Prostate gland (tissue), 2 donors: ENCODE measurements around the gene DAP. TPM values are rescaled to one million over a fixed set of nuclear protein-coding genes. Genes with fewer than 3 reads are reported as not detected.

Experiments
- DNase-seq: peaks from one replicate; pipeline ENCODE4 v3.0.0-alpha.2; 2019; ENCODE audit warnings: low spot score
- H3K27ac ChIP-seq, 2 donors: fragments of 200-600 bp; sonication (generic); 2 replicates each; pipeline ENCODE4 v1.5.1; 2017 to 2019
- H3K27me3 ChIP-seq: fragments of 200-600 bp; sonication (generic); replicated peaks from 2 replicates; pipeline ENCODE4 v1.5.1; 2019; ENCODE audit not compliant: insufficient read depth
- H3K36me3 ChIP-seq, 2 donors: fragments of 200-600 bp; sonication (generic); 1 replicate in 1 of 2; 2 replicates in 1 of 2; pipeline versions ENCODE4 v1.5.1 to v1.8.1; 2017 to 2019
- H3K4me1 ChIP-seq: fragments of 200-600 bp; sonication (generic); replicated peaks from 2 replicates; pipeline ENCODE4 v1.5.1; 2019
- H3K4me3 ChIP-seq, 2 donors: fragments of 200-600 bp; sonication (generic); 2 replicates each; pipeline ENCODE4 v1.5.1; 2017 to 2019
- H3K9me3 ChIP-seq: fragments of 200-600 bp; sonication (generic); 2 replicates; pipeline ENCODE4 v1.5.1; 2017
- POLR2A ChIP-seq: fragments of 450-650 bp; IDR thresholded peaks from one replicate; pipeline ENCODE4 v1.6.1; 2016; ENCODE audit warnings: antibody characterized with exemption, mild to moderate bottlenecking
- POLR2AphosphoS5 ChIP-seq: sonication (generic); formaldehyde crosslinking; IDR thresholded peaks from one replicate; pipeline ENCODE4 v1.6.1; 2017; ENCODE audit warnings: antibody characterized with exemption
- WGBS: methylation state at CpG from one replicate; pipeline ENCODE4 v1.1.5; 2018; 5-methylcytosine and 5-hydroxymethylcytosine counted together
- intact Hi-C: fragments of 100-400 bp; cut with DNase I; formaldehyde crosslinking; loops from one replicate; pipeline ENCODE4 v1.14.2; 2022
- total RNA-seq, 2 donors: library from RNA; depleted of rRNA; stranded (reverse); fragments of >200 nt; gene quantifications; one replicate each; pipeline ENCODE4 v1.1.0, GENCODE V29; 2016
- TF ChIP-seq, protein P1 (sequence below), 4 experiments: fragments of 200-600 bp in 2 of 4; fragments of 450-650 bp in 2 of 4; sonication (generic) in 2 of 4; IDR thresholded peaks; 1 replicate in 3 of 4; 2 replicates in 1 of 4; pipeline ENCODE4 v1.5.1; 2016 to 2019; ENCODE audit warnings: antibody characterized with exemption in 4 of 4, mild to moderate bottlenecking in 2 of 4, moderate library complexity in 2 of 4

Gene DAP
- total RNA-seq, 2 donors from 2014 or later = 86.2 to 111 TPM

- Histone ChIP-seq H3K9me3 (no peaks in the 10 kb centered on the region), H3K36me3 (no peaks in the 10 kb centered on the region), H3K4me3 (no peak overlapping the region), H3K27ac (no peak overlapping the region), H3K27me3 (no peaks in the 10 kb centered on the region), H3K4me1 (no peaks in the 10 kb centered on the region)
- WGBS = 93% methylated on average over 8 of the region's 8 CpGs
- intact Hi-C loops = no loop called here
- TF ChIP-seq POLR2A = no peak
- TF ChIP-seq, protein P1, sequence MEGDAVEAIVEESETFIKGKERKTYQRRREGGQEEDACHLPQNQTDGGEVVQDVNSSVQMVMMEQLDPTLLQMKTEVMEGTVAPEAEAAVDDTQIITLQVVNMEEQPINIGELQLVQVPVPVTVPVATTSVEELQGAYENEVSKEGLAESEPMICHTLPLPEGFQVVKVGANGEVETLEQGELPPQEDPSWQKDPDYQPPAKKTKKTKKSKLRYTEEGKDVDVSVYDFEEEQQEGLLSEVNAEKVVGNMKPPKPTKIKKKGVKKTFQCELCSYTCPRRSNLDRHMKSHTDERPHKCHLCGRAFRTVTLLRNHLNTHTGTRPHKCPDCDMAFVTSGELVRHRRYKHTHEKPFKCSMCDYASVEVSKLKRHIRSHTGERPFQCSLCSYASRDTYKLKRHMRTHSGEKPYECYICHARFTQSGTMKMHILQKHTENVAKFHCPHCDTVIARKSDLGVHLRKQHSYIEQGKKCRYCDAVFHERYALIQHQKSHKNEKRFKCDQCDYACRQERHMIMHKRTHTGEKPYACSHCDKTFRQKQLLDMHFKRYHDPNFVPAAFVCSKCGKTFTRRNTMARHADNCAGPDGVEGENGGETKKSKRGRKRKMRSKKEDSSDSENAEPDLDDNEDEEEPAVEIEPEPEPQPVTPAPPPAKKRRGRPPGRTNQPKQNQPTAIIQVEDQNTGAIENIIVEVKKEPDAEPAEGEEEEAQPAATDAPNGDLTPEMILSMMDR (IDR thresholded peaks at IDR 0.05) = no peak
- no peak for TF ChIP-seq POLR2AphosphoS5
- no peak for DNase-seq
Observed at GRCh38 chr5:10652606-10653005, 108.4 kb downstream of the DAP start.

- Histone ChIP-seq H3K4me1 (no peaks in the 10 kb centered on the region), H3K4me3 (no peak overlapping the region), H3K36me3 (no peaks in the 10 kb centered on the region), H3K9me3 (no peaks in the 10 kb centered on the region), H3K27me3 (no peaks in the 10 kb centered on the region), H3K27ac (no peak overlapping the region)
- intact Hi-C loops = no loop called here
- no peak for DNase-seq
- TF ChIP-seq POLR2AphosphoS5 (no peak), POLR2A (no peak)
- TF ChIP-seq, protein P1 (IDR thresholded peaks at IDR 0.05) = no peak
- WGBS = 92% methylated on average over 13 of the region's 13 CpGs
Observed at GRCh38 chr5:10652151-10652550, 108.9 kb downstream of the DAP start.

DNA sequence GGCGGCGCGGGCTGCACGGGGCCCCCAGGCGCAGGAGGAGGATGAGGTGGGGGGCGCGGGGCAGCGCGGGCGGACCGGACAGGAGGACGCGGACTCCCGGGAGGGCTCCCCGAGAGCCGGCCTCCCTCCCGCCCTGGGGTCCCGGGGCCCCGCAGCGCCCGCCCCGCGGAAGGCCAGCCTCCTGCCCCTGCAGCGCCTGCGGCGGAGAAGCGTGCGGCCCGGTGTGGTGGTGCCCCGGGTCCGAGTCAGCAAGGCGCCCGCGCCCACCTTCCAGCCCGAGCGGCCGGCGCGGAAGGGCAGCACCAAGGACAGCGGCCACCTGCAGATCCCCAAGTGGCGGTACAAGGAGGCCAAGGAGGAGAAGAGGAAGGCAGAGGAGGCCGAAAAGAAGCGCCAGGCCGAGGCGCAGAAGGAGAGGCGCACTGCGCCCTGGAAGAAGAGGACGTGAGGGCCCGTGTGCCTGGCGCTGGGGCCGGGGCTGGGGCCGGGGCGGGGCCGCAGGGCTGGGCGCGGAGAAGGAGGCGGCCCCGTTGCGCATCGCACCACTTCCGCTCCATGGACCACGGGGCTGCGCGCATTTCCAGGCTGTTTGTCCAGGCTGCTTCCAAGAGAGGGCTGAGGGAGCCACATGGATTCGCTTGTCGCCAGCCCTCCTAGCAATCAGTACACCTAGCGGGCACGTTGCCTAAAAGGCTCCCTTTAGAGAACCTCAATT, 111.2 kb downstream of the DAP start:
- no peaks in the 10 kb centered on the region for H3K9me3 ChIP-seq
- no peak overlapping the region for H3K4me3 ChIP-seq
- no peaks in the 10 kb centered on the region for H3K4me1 ChIP-seq
- no peak overlapping the region for H3K27ac ChIP-seq
- H3K27me3 ChIP-seq = no peaks in the 10 kb centered on the region
- no peak for DNase-seq
- 38% methylated on average over 63 of the region's 68 CpGs for WGBS
- TF ChIP-seq POLR2A = no peak
- TF ChIP-seq POLR2AphosphoS5 = no peak
- TF ChIP-seq, protein P1 (IDR thresholded peaks at IDR 0.05) = no peak
- intact Hi-C loops = no loop called here
- H3K36me3 ChIP-seq = no peaks in the 10 kb centered on the region

DNA sequence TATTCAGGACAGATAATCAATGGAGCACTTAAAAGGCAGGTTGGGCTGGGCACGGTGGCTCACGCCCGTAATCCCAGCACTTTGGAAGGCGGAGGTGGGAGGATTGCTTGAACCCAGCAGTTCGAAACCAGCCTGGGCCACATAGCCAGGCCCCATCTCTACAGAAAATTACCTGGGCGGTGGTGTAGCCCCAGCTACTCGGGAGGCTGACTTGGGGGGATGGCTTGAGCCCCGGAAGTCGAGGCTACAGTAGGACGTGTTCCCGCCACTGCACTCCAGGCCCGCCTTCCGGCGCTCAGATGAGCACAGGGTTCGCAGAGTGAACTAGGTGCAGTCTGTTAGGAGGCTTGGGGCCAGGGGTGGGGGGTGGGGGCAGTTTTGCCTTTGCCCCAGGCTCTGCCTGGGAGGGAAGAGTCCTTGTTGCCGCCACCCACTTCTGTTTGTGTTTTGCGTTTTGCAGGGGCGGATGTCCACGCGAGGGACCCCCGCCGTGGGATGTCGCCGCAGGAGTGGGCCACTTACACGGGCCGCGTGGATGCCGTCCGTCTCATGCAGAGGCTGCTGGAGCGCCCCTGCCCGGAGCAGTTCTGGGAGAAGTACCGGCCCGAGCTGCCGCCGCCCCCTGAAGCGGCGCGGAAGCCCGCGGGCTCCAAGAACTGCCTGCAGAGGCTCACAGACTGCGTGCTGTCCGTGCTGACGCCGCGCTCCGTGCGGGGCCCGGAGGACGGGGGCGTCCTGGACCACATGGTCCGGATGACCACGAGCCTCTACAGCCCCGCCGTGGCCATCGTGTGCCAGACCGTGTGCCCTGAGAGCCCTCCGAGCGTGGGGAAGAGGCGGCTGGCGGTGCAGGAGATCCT, 112.0 kb downstream of the DAP start:
- H3K4me1 ChIP-seq = no peaks in the 10 kb centered on the region
- H3K9me3 ChIP-seq = no peaks in the 10 kb centered on the region
- 49% methylated on average over 54 of the region's 60 CpGs for WGBS
- TF ChIP-seq POLR2AphosphoS5 = no peak
- TF ChIP-seq POLR2A = no peak
- TF ChIP-seq, protein P1 (IDR thresholded peaks at IDR 0.05) = no peak
- H3K27ac ChIP-seq = no peak overlapping the region
- no peaks in the 10 kb centered on the region for H3K36me3 ChIP-seq
- no peak overlapping the region for H3K4me3 ChIP-seq
- DNase-seq = no peak
- H3K27me3 ChIP-seq = no peaks in the 10 kb centered on the region
- intact Hi-C loops = no loop called here
